GM12878 (cell line): ENCODE results near the gene GNAT1. TPM values are rescaled to one million over a fixed set of nuclear protein-coding genes. Genes with fewer than 3 reads are reported as not detected.

Experiments
- ATAC-seq: fragments of 200-7000 bp; cut with Tn5 transposase; 3 replicates; pipeline ENCODE4 v1.9.1; 2020; ENCODE audit warnings: mild to moderate bottlenecking, moderate library complexity
- BruUV-seq: library from RNA; stranded (reverse); fragments of 400-500 nt; replicated peaks from 2 replicates; lab custom pipeline; 2021; lab: Mats Ljungman, UMichigan
- CTCF ChIA-PET: fragments of 300-600 bp; sonication (Branson Sonifier 250); formaldehyde crosslinking; extraction: SDS; loops from one replicate; lab custom pipeline; 2021; ENCODE audit warnings: inconsistent platforms; lab: Yijun Ruan, JAX
- POLR2A ChIA-PET: fragments of 350-600 bp; formaldehyde crosslinking; extraction: SDS; loops from one replicate; lab custom pipeline; 2021; ENCODE audit warnings: inconsistent platforms; lab: Charles Lee
- RAD21 ChIA-PET: fragments of 300-600 bp; sonication (Branson Sonifier 250); formaldehyde crosslinking; loops from one replicate; lab custom pipeline; 2023; ENCODE audit warnings: antibody characterized with exemption; ENCODE audit not compliant: unreplicated experiment; lab: Charles Lee
- SMC1A ChIA-PET: fragments of 300-600 bp; sonication (Branson Sonifier 250); formaldehyde crosslinking; loops from one replicate; lab custom pipeline; 2023; ENCODE audit not compliant: unreplicated experiment, uncharacterized antibody; lab: Charles Lee
- DNase-seq: peaks from one replicate; pipeline ENCODE4 v3.0.0-alpha.2; 2011; ENCODE audit warnings: low read depth, low spot score
- FAIRE-seq: peaks from 3 replicates; lab custom pipeline; 2011; peaks lifted over from hg19 to GRCh38; lab: Jason Lieb, UNC
- H2AFZ ChIP-seq: 2 replicates; pipeline ENCODE4 v1.6.0; 2011; ENCODE audit warnings: low read depth, low read length, control low read depth; ENCODE audit not compliant: control insufficient read depth
- H3K27ac ChIP-seq: 2 replicates; pipeline ENCODE4 v1.5.1; 2011; ENCODE audit warnings: control low read depth; ENCODE audit not compliant: control insufficient read depth, insufficient read depth
- H3K27me3 ChIP-seq, 2 experiments: replicated peaks in 1 of 2; 2 replicates each; pipeline versions ENCODE4 v1.6.0 to v1.6.1; 2011; ENCODE audit warnings: low read length in 1 of 2; ENCODE audit not compliant: control insufficient read depth in 2 of 2, insufficient read depth in 2 of 2
- H3K36me3 ChIP-seq, 2 experiments: 2 replicates each; pipeline ENCODE4 v1.5.1; 2011; ENCODE audit warnings: low read length in 1 of 2; ENCODE audit not compliant: control insufficient read depth in 2 of 2, insufficient read depth in 2 of 2
- H3K4me1 ChIP-seq: 2 replicates; pipeline ENCODE4 v1.6.1; 2011; ENCODE audit warnings: mild to moderate bottlenecking, low read length, moderate library complexity, mixed read lengths; ENCODE audit not compliant: control insufficient read depth, insufficient read depth
- H3K4me2 ChIP-seq: 2 replicates; pipeline ENCODE4 v1.6.0; 2011; ENCODE audit warnings: control low read depth; ENCODE audit not compliant: control insufficient read depth, insufficient read depth
- H3K4me3 ChIP-seq: fragments of 200-600 bp; sonication (generic); 2 replicates; pipeline ENCODE4 v1.5.1; 2016
- H3K79me2 ChIP-seq: 2 replicates; pipeline ENCODE4 v1.6.0; 2011; ENCODE audit warnings: low read length; ENCODE audit not compliant: control insufficient read depth, insufficient read depth
- H3K9ac ChIP-seq: 2 replicates; pipeline ENCODE4 v1.8.0; 2011; ENCODE audit warnings: low read length, control low read depth, mixed read lengths; ENCODE audit not compliant: control insufficient read depth, insufficient read depth
- H3K9me3 ChIP-seq: replicated peaks from 3 replicates; pipeline ENCODE4 v1.5.1; 2011; ENCODE audit warnings: mild to moderate bottlenecking, low read length; ENCODE audit not compliant: control insufficient read depth, insufficient read depth
- H4K20me1 ChIP-seq: 2 replicates; pipeline ENCODE4 v1.6.0; 2011; ENCODE audit not compliant: control insufficient read depth, insufficient read depth
- BCL11A ChIP-seq: IDR thresholded peaks from 2 replicates; pipeline ENCODE4 v1.6.1; 2011; ENCODE audit warnings: low read depth, low read length
- HDAC6 ChIP-seq: fragments of 200-600 bp; sonication (generic); IDR thresholded peaks from one replicate; pipeline ENCODE4 v1.8.0; 2017; ENCODE audit warnings: antibody characterized with exemption; ENCODE audit not compliant: unreplicated experiment
- JUND ChIP-seq: IDR thresholded peaks from 2 replicates; pipeline ENCODE4 v1.6.1; 2012; ENCODE audit warnings: low read depth, mild to moderate bottlenecking, low read length, improper control_type of control experiment, moderate library complexity
- NKRF ChIP-seq: fragments of 450-650 bp; conservative IDR thresholded peaks from 2 replicates; pipeline ENCODE4 v1.6.1; 2017; ENCODE audit warnings: mild to moderate bottlenecking, moderate library complexity
- NR2C1 ChIP-seq: fragments of 450-650 bp; IDR thresholded peaks from 2 replicates; pipeline ENCODE4 v1.6.1; 2017; ENCODE audit warnings: antibody characterized with exemption, mild to moderate bottlenecking, moderate library complexity
- PAX5 ChIP-seq: IDR thresholded peaks from 2 replicates; pipeline ENCODE4 v1.6.1; 2011; ENCODE audit warnings: low read depth, low read length, borderline replicate concordance
- POLR2A ChIP-seq: IDR thresholded peaks from 2 replicates; pipeline ENCODE4 v1.6.1; 2011; ENCODE audit warnings: low read depth, mild to moderate bottlenecking, low read length
- PRDM15 ChIP-seq: fragments of 450-650 bp; formaldehyde crosslinking; IDR thresholded peaks from 2 replicates; pipeline ENCODE4 v1.4.0; 2020; ENCODE audit warnings: mild to moderate bottlenecking, moderate library complexity
- RAD51 ChIP-seq: fragments of 450-650 bp; IDR thresholded peaks from 2 replicates; pipeline ENCODE4 v1.6.1; 2016; ENCODE audit warnings: moderate library complexity, mild to moderate bottlenecking, inconsistent platforms
- WGBS: methylation state at CpG from one replicate; pipeline ENCODE4 v1.1.6; 2016; ENCODE audit warnings: low lambda C conversion rate; ENCODE audit not compliant: insufficient replicate concordance, insufficient coverage; ENCODE audit errors: missing lambda C conversion rate; 5-methylcytosine and 5-hydroxymethylcytosine counted together
- in situ Hi-C: fragments of 300-500 bp; cut with MboI; formaldehyde crosslinking; loops from 9 replicates; pipeline ENCODE4 v1.14.3; 2018; ENCODE audit warnings: mixed read lengths
- intact Hi-C: fragments of 100-400 bp; cut with micrococcal nuclease; formaldehyde crosslinking; loops from one replicate; pipeline ENCODE4 v1.14.2; 2022; ENCODE audit not compliant: unreplicated experiment
- polyA plus RNA-seq, 11 experiments: library from polyadenylated mRNA; depleted of rRNA in 4 of 11; unstranded in 6 of 11; stranded (reverse) in 5 of 11; fragments of >200 nt; fragmentation: Nextera tagmentation in 4 of 11; fragmentation: Illumina TruSeq in 1 of 11; extraction: Ambion mirVana in 4 of 11; extraction: Trizol in 1 of 11; gene quantifications; 1 replicate in 1 of 11; 2 replicates in 10 of 11; pipeline versions ENCODE4 v1.2.1 to v1.2.3, GENCODE V29; 2011 to 2016; ENCODE audit warnings: inconsistent platforms in 2 of 11, missing spikeins in 2 of 11, low read depth in 1 of 11
- total RNA-seq, 4 experiments: library from RNA; depleted of rRNA in 3 of 4; stranded (reverse); fragments of >200 nt in 3 of 4; fragmentation: Illumina TruSeq in 1 of 4; extraction: Trizol in 1 of 4; gene quantifications; 2 replicates each; pipeline versions ENCODE4 v1.2.1 to v1.2.3, GENCODE V29; 2013 to 2021

Gene GNAT1
- total and polyA plus RNA-seq, 10 of the 15 experiments (the other 5 are each of a cell fraction or from before 2014, with no cell fraction given), result not detected

GRCh38 chr3:50215529-50215928 is 24.1 kb downstream of the GNAT1 start (continued):
- no peak for TF ChIP-seq NKRF
- no peak for TF ChIP-seq RAD51
- TF ChIP-seq BCL11A, result no peak
- no peak for TF ChIP-seq PRDM15 (CRISPR knock-in tag)
- TF ChIP-seq NR2C1, result no peak
- no peak for TF ChIP-seq POLR2A

DNA sequence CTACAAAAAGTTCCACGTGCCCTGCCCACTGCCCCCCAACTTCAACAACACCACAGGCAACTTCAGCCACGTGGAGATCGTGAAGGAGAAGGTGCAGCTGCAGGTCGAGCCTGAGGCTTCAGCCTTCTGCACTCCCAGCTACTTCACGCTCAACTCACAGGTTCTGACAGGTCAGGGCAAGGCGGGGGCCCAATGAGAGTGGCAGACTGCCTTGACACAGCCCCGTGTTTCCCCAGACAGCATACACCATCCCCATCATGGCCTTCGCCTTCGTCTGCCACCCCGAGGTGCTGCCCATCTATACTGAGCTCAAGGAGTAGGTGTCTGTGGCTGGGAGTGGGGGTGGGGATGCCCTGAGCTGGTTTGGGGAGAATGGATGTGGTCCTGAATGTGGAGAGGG is 26.3 kb downstream of the GNAT1 start:
- Histone ChIP-seq H2AFZ (no peak overlapping the region), H3K36me3 (no peaks in the 10 kb centered on the region), H3K4me3 (no peak overlapping the region), H3K27me3 (no peaks in the 10 kb centered on the region; a peak in 2 of 4 replicates), H3K27ac (no peak overlapping the region), H3K79me2 (no peaks in the 10 kb centered on the region), H3K4me1 (peaks cover 3% of the 10 kb centered on the region; the same call in 1 of the 2 replicates)
- intact Hi-C loops (no loop called here), in situ Hi-C loops (no loop called here)
- WGBS, result 11% methylated on average over 10 of the region's 10 CpGs
- no peak for FAIRE-seq
- POLR2A ChIA-PET, result interaction anchor here (1.2 kb wide), 1 partner anchor 29 kb away, joined by 3 read pairs; no protein-coding TSS in a partner anchor
- no peak for TF ChIP-seq PAX5
- TF ChIP-seq HDAC6, result no peak
- TF ChIP-seq JUND, result no peak
- TF ChIP-seq, all 136 proteins: peak for 0
- H3K4me2 ChIP-seq, result no peak overlapping the region
- SMC1A ChIA-PET, result no interaction called here
- ATAC-seq (no peak), DNase-seq (no peak)
- H3K9me3 ChIP-seq, result no peaks in the 10 kb centered on the region
- RAD21 ChIA-PET, result no interaction called here
- no TSS peak for BruUV-seq
- CTCF ChIA-PET, result interaction anchor here (1.0 to 1.9 kb wide), 4 partner anchors 14 to 29 kb away, joined by 3 to 7 read pairs (median 3); no protein-coding TSS in a partner anchor
- no peaks in the 10 kb centered on the region for H4K20me1 ChIP-seq
- no peak overlapping the region for H3K9ac ChIP-seq
